ENCODE data around the gene CC2D2A.
"Not testable (repeated sequence)": the region's sequence is repeated elsewhere in the genome, so short reads cannot be mapped to it uniquely, and the experiment has no call there.

- TF ChIP-seq CTCF, EP300, POLR2A (IDR thresholded peaks at IDR 0.05): not testable (repeated sequence)
These were observed 147.7 kb downstream of the CC2D2A start for GRCh38 chr4:15617407-15617806.
